Muscle of back (tissue), 11 donors: ENCODE results near the gene STX16. TPM values are rescaled to one million over a fixed set of nuclear protein-coding genes. Genes with fewer than 3 reads are reported as not detected.

Experiments used
- DNase-seq, 3 donors: peaks; one replicate each; pipeline versions ENCODE4 v3.0.0 to v3.0.0-alpha.2; 2013
- polyA plus RNA-seq, 10 donors: library from polyadenylated mRNA; unstranded; fragments of 120-200 nt; gene quantifications; one replicate each; pipeline ENCODE4 v1.2.1, GENCODE V29; 2013; ENCODE audit not compliant: insufficient read length in 10 of 10

The STX16 gene
- polyA plus RNA-seq, 10 donors: 33.5 to 81.8 (median 53.4) TPM

DNA sequence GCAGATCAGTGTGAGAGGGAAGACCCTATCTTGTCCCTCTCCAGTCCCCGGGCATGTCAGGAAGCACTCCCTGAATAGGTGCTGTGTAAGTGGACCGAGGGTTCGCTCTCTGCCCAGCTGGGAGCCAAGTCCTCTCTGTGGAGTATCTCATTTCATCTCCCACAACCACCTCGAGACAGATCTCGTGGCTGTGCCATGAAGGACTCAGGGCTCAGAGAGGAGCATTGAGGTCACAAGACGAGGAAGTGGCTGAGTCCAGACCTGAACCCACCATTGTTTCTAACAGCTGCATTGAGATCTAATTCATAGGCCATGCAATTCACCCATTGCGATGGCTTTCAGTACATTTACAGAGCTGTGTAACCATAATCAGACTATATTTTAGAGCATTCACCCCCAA is 34.7 kb upstream of the STX16 start:
- DNase-seq: no peak

DNA sequence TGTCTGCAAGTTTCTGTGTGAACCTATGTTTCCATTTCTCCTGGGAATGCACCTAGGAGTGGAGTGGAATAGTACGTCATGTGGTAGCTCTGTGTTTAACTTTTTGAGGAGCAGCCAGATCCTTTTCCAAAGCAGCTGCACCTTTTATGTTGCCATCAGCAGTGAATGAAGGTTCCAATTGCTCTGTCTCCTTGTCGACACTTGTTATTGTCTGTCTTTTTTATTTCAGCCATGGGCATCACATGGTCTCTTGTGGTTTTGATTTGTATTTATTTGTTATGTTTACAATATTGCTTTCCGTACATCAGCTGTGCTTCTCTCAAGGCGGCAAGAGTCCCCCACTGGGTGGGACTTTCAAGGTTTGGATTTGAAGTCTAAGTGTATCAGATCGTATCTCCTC is 33.9 kb upstream of the STX16 start:
- no peak for DNase-seq

DNA sequence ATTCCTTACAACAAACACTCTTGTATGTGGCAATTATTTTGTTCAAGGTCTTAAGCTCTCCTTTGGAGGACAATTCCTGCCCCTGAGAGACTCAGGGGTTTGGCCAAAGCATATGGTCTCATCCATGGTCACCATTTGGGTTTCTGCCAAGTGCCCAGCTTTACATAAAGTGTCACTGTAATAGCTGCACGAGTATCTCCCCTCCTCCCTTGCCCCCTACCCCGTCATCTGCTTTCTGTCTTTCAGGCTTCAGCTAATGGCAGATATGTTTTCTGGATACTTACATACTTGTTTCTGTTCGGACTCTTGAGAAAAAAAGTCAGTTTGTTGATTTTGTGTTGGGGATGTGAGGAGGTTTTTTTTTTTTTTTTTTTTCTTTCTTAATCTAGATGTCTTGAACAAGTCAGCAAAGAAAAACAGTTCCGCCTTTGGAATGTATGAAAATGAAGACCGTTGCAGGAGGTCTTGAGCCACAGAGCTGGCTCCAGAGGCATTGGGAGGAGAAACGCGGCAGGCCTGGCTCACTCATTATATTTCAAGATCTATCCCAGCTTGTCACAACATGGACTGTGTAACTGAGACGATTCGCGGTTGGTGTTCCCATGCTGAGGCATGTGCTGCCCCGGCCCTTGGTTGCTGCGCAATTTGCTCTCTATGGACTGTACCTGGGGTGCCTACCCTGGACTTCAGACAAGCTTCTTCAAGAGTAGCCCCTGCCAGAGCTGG is 32.6 kb upstream of the STX16 start:
- peak in 1 of 3 donors; percentile 50 for DNase-seq

DNA sequence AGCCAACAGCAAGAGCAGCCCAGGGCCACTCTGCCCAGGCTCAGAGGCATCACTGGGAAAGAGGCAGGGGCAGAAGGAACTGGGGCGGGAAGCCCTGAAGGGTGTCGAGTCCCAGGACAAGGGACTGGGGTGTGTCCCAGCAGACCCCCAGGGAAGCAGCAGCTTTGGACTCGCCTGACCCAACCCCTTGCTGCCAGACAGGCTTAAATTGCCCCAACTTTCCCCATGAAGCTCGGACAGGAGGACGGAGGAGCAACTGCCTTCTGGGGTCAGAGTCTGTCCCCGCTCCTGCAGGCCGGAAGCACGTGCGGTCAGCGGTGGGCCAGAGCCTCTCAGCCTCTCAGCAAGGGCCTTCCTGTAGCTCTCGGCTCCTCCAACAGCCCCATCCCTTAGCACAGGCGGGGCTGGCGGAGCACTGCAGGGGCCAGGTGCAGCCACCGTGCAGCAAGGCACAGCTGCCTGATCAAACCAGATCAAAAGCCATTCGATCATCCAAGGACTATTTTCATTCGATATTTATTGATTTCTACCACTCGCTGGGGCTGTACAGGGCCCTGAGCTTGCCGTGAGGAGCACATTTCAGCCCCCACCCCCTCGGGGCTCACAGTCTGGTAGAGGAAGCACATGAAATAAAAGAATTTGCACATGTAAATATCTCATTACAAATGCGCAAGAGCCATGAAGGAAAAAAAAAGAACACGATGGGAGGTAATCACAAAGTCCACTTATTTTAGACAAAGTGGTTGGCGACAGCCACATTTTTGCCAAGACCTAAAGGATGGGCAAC is 31.8 kb upstream of the STX16 start:
- no peak for DNase-seq

DNA sequence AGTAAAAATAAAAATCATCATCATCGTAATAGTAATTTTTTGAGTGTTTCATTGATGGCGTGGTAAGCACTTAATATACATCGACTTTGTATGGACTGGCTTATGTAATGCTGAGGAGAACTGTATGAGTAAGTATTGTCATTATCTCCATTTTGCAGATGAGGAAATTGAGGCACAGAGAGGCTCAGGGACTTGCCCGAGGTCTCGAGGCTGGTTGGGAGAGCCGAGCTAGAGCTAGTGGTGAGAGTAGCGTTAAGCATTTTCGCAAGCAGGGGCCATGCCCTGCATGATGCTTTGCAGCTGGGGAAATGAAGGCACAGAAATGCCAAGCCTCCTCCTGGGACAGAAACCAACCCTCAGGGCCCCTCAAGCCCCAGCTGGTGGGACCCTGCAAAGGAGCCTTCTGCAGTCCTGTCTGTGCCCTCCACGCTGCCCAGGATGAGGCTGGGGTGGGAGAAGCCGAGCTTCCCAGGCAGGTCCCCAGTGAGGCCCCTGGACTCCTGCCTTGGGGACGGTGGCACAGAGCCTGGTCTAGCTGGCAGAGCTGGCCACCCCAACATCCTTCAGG is 31.1 kb upstream of the STX16 start:
- no peak for DNase-seq

- no peak for DNase-seq
These were observed 29.1 kb upstream of the STX16 start for GRCh38 chr20:58621906-58622548.

GRCh38 chr20:58622671-58623578 is 28.2 kb upstream of the STX16 start:
- DNase-seq: no peak

DNA sequence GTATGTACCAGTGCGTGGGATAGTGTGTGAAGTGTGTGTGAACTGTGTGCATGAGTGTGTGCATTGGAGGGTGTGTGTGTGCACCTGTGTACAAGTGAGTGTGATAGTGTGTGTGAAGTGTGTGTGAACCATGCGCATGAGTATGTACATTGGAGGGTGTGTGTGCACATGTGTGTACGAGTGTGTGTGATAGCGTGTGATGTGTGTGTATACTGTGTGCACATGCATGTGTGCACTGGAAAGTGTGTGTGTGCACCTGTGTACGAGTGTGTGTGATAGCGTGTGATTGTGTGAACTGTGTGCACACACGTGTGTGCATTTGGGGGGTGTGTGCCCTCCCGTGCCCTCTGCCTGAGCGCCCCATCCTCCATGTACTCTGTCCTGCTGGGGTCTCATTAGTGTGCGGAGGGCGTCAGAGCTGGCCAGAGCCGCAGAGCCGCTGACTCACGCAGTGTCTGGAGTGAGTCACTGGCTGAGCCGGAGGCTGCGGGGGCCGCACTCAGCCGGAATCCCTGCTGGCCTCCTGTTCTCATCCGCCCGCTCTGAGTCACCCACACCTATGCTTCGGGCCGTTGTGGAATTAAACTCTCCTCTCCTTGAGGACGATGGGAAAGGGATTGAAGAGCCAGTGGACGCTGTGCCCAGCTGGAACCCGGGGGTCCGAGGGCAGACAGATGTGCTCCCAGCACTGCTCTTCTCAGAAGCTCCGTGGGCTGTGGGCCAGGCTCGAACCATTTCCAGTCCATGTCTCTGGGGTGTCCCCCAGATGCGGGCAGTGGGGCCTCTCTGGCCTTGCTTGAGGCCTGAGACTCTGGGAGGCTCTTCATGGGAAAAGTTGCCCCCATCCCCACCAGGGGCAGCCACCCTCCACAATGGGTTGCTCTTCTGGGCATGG is 27.3 kb upstream of the STX16 start:
- DNase-seq: peak; percentile 71 to 89 (median 86)

DNA sequence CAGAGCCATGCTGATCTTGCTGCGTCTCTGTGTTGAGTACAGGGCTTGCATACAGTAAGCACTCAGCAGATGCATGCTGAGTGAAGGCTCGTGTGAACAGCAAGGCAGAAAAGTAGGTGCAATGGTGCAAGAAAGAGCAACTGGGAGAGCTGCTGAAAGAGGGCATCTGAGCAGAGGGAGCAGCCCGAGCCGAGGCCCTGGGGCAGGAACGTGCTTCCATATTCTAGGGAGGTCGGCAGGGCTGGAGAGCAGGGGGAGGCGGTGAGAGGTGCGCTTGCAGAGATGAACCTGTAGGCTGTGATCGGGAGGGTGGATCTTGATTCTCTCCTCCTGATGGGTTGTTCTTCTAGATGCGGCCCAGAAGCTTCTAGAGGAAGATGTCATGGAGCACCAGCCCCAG is 26.4 kb upstream of the STX16 start:
- DNase-seq: no peak

DNA sequence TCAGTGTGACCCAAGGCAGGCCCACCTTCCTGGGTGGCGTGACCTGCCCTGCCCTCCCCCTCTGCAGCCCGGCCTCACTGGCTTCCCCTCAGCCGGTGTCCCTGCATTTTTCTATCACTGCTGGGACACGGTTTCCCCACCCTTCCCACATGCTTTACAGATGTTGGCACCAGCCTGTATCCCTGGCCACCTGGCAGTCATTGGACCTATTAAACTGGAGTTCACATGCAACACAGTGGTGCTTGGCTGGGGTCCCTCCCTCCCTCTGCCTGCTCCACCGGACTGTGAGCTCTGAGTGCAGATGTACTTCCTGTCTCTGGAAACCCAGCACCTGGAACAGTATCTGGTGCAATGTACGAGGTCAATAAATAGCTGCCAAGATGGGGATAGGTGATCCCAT is 25.5 kb upstream of the STX16 start:
- no peak for DNase-seq

DNA sequence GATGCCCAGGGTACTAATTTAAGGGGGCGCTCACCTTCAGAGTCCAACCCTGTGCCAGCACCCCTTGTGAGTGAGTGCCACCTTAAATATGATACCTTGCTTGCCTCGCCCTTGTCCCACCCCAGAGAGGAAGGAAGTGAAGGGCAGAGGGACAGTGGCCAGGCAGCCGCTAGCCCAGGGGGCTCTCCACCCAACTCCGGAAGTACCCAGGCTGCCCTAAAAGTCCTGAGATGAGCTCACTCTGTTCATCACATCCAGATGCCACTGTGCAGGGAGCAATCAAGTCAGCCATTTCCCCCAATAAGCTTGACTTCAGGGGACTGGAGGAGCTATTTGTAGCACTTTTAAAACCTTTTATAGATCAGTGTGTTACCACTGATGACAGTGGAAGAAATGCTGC is 25.0 kb upstream of the STX16 start:
- DNase-seq: no peak

DNA sequence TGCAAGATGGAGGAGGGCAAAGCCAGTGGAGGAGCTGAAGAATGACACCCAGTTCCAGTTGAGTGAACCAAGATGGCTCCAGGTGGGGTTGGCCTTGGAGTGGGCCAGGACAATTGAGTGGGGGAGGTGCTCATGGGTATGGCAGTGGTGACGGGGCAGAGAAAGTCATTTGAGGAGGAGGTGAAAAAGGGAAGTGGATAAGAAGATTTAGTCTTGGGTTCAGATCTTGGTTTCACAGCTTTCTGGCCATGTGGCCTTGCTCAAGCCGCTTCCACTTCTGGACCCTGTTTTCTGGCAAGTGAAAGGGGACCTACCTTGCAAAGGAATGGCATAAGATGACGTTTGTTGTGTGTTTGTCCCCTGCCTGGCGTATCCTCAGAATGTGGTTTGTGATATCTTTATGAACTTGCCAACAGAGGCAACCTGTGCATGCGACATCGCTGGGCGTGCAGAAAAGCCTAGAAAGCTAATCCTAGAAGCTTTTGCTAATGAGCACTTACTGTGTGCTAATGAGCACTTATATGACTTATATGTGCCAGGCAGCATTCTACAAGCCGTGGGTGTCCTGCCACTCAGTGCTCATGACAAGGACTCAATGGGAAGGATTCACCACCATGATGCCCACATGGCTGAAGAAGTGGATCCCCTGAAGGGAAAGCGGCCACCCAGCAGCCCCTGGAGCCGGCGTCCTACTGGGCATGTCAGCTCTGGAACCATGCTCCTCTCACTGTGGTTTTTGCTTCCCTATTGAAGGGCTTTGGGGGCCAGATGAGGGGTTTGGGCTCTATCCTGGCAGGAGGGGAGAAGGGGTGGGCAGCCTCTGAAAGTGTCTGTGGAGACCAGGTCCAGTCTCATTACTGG is 23.6 kb upstream of the STX16 start:
- no peak for DNase-seq

DNA sequence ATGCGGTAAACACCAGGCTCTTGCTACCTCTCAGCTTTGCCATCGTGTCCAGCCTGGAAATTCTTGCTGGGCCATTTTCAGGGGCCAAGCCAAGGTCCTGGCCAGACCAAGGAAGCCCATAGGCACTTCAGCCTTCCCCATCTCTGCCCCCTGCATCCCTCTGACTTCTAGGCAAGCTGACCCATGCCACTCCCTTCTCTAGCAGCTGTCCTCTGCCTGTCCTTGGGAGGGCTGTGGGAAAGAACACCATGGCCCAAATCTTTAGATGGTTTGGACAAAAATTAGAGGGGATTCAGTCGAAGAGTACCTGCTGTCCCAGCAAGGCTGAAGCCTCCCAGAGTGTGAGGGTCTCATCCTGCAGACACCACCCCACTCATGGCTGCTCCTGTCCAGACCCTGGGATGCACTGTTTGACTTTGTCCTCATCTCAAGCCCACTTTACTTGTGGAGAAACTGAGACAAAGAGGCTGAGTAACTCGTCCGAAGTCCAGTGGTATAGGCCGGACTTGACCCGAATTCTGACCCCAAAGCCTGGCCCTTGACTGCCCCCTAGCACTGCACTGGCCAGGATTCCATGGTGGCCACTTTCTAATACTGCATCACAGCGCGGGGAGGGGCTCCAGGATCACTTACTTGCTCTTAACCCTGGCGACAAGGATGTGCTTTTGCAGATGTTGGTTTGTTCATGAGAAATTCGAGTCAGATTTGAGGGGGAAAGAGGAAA is 22.4 kb upstream of the STX16 start:
- DNase-seq: no peak

GRCh38 chr20:58629215-58629580 is 21.9 kb upstream of the STX16 start:
- DNase-seq: peak in 2 of 3 donors; percentile 69

- DNase-seq: no peak
These were observed 21.0 kb upstream of the STX16 start for GRCh38 chr20:58630063-58630462.

DNA sequence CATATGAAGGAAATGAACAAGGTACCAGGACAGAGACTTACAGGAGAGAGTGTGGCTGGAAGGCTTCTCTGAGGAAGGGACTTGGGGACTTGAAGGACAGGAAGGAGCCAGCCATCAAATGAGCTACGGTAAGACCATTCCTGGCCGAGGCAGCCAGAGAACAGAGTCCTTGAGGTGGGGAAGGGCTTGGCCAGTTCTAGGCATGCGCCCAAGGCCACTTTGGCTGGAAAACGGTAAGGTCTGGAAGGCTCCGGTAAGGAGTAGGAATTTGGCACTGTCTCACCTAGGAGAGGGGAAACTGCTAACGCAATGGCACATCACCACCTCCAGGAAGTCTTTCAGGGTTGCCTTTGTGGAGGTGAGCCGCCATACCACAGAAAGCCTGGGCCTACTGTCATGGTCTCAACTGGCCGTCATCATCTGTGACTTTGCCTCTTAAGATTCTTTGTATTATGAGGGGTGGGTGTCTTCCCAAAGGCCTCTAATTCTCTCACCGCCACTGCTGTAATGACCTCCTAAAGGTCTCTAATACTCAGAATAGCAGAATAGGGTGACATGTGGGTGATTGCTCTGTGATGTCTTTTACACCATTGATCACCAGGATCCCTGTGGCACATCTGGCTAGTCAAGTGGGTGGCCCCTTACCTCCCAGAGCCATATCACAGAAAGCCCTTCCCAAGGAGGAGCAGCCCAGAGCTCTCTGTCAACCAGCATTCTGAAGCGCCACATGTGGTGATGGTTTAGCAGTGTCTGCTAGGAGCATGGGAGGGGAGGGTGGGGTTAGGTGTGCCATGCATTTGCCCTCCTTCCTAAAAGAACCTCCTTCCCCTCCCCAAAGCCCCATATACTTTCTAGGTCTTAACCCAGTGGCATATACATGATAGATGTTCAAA is 17.7 kb upstream of the STX16 start:
- DNase-seq: no peak

- DNase-seq: no peak
These were observed 17.0 kb upstream of the STX16 start for GRCh38 chr20:58634059-58634458.
